Fibroblast of mammary gland (primary cell): ENCODE results near the gene ANKRD22.
"Not testable (repeated sequence)": the region's sequence is repeated elsewhere in the genome, so short reads cannot be mapped to it uniquely, and the experiment has no call there.

Source experiments
- DNase-seq: peaks from one replicate; pipeline ENCODE4 v3.0.0-alpha.2; 2010; ENCODE audit warnings: low read depth
- H3K4me3 ChIP-seq: 2 replicates; pipeline ENCODE4 v1.5.1; 2011; ENCODE audit warnings: low read depth, mild to moderate bottlenecking, low read length, moderate library complexity; ENCODE audit not compliant: control insufficient read depth
- CTCF ChIP-seq: conservative IDR thresholded peaks from 2 replicates; pipeline ENCODE4 v1.5.1; 2011; ENCODE audit warnings: low read depth, low read length, inconsistent platforms; ENCODE audit not compliant: control insufficient read depth, insufficient read depth

Gene ANKRD22

GRCh38 chr10:88883448-88883809 lies 31.8 kb upstream of the ANKRD22 start:
- TF ChIP-seq CTCF = no peak
- no peak for DNase-seq
- no peak overlapping the region for H3K4me3 ChIP-seq

GRCh38 chr10:88882646-88883447 lies 31.2 kb upstream of the ANKRD22 start:
- DNase-seq = peak; percentile 84

DNA sequence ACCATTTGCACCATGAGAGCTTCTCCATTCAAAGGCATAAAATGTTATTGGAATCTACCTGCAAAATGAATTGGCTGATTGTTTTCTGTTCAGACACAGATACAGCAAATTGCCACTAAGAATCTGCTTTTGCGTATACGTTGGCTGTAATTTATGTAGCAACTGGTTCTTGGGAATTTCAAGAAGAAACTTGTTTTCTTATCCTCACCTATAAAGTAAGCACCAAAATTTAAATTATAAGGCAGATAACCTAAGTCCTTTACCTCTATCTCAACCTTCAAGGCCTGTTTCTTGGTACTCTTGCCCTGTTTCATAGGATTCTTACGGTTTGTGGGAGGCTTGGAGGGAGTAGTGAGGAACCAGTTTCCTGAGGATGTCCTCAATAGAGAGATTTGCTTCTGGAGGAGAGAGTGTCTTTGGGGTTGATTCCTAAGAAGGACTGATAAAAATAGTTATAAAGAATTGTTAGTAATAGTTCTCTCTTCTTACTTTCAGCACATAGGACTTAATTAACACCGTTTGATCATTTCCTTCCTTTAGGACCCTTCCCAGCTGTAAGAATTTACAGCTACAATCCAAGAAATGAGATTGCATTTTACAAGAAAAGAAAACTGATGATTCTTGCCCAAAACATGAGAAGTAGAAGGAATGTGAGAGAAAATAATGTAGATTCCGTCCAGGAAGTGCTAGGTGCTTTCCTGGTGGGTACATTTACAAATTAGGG lies 30.4 kb upstream of the ANKRD22 start:
- no peak for TF ChIP-seq CTCF
- H3K4me3 ChIP-seq = peak overlapping the region; percentile 86
- no peak for DNase-seq

More at GRCh38 chr10:88882646-88883447, 31.2 kb upstream of the ANKRD22 start:
- H3K4me3 ChIP-seq = not testable (repeated sequence)

- no peak for TF ChIP-seq CTCF
- peak overlapping the region; percentile 86 for H3K4me3 ChIP-seq
- peak; percentile 29 for DNase-seq
Measured at GRCh38 chr10:88881320-88881719, 29.7 kb upstream of the ANKRD22 start.

DNA sequence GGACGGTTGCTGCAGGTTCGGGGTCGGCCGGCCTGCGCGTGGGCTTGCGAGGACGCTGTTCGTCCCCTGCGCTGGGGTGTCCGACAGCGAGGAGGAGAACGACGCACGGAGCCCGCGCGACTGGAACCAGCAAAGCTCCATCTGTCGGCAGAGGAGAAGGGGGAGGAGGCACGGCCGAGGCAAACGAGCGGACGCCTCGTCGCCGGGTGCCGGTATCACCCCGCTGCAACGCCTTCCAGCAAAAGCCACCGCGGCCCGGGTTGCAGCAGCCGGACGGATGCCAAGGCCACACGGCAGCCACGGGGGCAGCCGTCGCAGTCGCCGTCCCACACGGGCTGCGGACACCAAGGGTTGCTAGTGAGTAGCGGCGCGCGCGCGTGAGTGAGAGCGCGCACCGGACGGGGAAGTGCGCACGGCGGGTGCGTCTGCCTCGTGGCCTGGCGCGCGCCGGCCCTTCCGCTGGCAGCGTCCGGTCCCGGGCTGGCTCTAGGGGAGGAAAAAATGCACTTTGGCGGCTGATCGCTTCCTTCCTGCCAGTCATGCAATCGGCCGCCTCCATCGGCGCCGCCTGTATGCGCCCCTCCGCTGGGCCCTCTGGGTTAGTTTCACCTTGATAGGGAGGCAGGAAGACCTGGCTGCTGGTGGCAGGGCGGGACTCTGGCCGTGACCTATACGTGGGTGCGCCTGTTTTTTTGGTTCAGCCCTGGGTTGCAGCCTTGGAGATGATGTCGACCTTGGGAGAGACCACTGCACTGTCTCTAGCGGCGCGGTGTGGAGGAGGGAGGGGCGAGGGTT lies 28.8 kb upstream of the ANKRD22 start:
- DNase-seq = peak; percentile 78
- no peak for TF ChIP-seq CTCF
- H3K4me3 ChIP-seq = peak overlapping the region; percentile 86

GRCh38 chr10:88879534-88880281 lies 28.1 kb upstream of the ANKRD22 start, which contains the start of gene STAMBPL1:
Gene STAMBPL1 (plus strand): TSS chr10:88880245. CDS start chr10:88901709, 21,464 bp downstream.
- TF ChIP-seq CTCF = no peak
- DNase-seq = peak; percentile 24
- H3K4me3 ChIP-seq = peak within 1 kb of the TSS; percentile 86
